HG02678 (cell line): ENCODE measurements around the gene ITGAE.
"Not testable (repeated sequence)": the region's sequence is repeated elsewhere in the genome, so short reads cannot be mapped to it uniquely, and the experiment has no call there.

Experiments
- ATAC-seq: cut with Tn5 transposase; IDR thresholded peaks from one replicate; pipeline ENCODE4 v1.9.1; 2021; ENCODE audit warnings: mild to moderate bottlenecking, moderate library complexity; ENCODE audit not compliant: unreplicated experiment

Gene ITGAE

DNA sequence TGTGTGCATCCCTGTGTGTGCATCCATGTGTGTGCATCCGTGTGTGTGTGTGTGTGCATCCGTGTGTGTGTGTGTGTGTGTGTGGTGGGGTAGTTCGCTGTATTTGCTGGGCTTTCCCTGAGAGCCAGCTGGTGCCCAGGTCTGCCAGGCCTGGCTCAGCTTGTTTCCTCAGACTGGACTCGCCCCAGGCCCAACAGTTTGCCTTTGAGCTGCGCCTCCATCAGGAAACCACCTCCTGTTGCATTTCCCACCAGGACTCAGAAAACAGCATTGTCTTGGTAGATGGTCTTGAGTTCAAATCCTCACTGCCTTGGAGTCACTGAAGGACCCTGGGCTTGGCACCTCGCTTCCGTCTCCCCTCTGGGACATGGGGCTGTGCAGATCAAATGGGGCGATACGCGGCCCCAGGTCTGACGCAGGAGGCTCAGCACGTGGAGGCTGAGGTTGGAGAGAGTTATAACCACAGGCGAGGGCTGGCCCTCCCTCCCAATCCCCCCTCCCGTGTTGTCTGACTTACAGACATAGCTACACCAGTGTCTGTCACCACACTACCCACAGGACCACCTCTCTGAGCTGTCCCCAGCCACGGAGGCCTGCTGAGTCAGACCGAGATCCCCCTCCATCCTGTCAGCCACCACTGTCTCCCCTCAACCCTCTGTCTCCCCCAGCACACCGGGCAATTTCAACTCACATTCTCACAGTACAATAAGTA, 4.7 kb downstream of the ITGAE start:
- peak; percentile 73 for ATAC-seq

- no peak for ATAC-seq
Observed at GRCh38 chr17:3795390-3796102, 5.4 kb downstream of the ITGAE start.

DNA sequence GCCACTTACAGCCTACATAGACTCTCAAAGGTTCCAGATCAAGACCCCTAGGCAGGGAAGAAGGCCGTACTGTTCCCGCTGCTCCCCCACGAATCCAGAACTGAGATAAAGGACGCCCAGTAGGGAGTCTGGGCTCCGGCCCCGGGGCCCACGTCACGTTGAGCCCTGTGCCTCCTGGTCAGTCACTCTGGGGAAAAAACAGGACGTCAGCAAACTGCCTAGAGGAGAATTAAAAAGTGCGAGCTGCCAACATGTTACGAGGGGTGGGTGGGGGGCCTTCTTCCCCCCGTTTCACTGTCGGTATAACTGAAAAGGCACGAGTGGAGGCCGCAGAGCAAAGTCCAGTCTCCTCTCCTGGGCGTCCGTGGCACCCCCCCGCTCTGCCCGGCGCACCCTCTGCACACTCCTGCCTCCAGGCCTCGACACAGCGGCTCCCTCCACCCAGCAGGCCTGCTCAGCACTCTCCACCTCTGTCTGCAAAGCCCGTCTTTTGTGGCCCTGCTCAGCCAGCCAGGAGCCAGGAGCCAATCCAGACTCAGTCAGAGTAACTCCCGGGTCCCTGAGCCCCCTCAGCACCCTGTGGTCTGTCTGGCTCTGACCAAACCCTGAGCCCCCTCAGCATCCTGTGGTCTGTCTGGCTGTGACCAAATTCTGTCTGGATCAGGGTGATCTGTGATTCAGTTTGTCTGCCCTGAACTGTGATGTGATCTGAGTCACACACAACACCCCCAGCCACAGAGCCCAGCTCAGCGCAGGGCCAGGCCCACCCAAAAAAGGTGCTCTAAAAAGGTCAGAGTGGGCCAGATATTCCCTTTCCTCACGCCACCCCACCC, 6.2 kb downstream of the ITGAE start:
- ATAC-seq = no peak

GRCh38 chr17:3794152-3794551, 6.8 kb downstream of the ITGAE start:
- not testable (repeated sequence) for ATAC-seq

- ATAC-seq = not testable (repeated sequence)
Observed at GRCh38 chr17:3793258-3793657, 7.7 kb downstream of the ITGAE start.

DNA sequence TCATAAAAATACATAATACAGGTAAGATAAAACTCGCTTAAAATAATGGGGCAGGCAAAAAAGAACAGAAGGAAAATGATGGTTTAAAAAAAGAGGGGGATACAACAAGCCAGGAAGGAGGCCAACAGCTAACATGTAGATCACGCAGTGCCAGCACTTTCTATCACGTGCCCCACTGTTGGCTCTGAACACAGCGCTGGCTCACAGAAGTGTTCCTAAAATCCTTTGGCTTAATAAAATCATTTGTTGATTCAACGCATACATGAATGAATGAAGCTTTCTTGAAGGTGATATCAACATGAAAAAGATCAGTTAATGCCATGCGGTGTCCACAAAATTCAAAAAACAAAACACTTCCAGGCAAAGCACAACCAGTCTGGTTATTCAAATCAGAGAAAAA, 8.5 kb downstream of the ITGAE start:
- ATAC-seq = no peak

- ATAC-seq = no peak
Observed at GRCh38 chr17:3788200-3788599, 12.8 kb downstream of the ITGAE start.

GRCh38 chr17:3785323-3785722, 15.7 kb downstream of the ITGAE start:
- ATAC-seq = not testable (repeated sequence)

GRCh38 chr17:3782751-3783150, 18.2 kb downstream of the ITGAE start:
- no peak for ATAC-seq

- ATAC-seq = no peak
Observed at GRCh38 chr17:3780986-3781385, 20.0 kb downstream of the ITGAE start.

DNA sequence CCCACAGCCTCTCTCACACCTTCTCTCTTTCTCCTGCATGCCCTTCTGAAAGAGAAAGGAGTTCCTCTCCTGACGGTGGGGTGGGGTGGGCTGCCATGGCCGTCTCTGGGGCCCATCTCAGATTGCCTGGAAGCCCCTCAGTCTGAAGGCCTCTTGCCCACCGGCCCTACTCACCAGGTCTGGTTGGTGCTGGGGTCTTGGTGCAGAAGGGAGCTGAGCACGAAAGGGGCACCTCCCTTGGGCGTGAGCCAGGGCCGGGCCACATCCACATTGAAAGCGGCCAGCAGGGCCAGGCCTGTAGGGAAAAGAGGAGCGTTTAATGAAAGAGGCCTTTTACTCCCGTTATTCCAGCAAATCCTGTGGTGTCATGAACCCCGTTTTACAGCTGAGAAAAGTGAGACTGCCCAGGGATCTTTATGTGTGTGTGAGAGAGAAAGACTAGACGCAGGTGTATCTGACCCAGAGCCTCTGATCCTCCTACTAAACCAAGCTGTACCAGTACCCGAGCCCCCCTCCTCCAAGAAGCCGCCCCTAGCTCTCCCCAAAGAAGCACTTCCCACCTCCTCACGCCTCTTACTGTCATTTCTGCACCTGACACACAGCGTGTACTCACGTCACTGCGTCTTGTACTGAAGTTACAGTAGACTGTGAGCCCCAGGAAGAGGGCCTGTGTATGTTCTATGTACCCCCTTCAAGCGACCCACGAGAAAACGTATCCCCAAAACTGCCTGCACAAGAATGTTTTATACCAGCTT, 23.4 kb downstream of the ITGAE start:
- no peak for ATAC-seq

DNA sequence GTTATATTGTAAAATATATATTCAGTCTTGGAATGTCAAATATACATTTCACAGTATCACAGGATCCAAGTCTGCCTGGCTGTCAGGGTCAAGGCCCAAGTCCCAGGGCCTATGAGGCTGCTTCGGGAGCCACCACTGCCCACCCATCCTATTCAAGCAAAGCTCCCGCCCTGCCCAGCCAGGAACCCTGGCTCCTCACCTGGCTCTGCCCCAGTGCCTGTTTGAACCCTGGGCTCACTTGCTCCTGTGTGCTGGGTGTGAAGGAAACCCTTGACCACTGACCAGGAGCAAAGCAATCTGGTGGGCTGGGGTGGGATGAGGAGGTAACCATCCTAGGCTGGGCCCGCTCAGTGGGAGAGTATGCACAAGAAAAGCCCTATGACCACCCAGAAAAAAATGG, 27.0 kb downstream of the ITGAE start:
- ATAC-seq = no peak

DNA sequence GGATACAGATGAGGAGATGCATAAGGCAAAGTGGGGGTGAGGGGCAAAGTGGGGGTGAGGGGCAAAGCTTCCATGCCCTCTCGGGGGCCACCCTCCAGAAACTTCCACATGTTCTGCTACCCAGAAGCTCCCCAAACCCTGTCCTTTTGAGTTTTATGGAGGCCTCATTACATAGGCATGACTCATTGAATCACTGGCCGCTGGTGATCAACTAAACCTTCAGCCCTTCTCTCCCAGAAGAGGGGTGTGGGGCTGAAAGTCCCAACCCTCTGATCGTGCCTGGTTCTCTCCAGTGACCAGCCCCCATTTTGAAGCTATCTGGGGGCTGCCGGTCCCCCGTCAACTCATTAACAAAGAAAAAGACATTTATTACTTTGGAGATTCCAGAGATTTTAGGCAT, 27.5 kb downstream of the ITGAE start:
- no peak for ATAC-seq

DNA sequence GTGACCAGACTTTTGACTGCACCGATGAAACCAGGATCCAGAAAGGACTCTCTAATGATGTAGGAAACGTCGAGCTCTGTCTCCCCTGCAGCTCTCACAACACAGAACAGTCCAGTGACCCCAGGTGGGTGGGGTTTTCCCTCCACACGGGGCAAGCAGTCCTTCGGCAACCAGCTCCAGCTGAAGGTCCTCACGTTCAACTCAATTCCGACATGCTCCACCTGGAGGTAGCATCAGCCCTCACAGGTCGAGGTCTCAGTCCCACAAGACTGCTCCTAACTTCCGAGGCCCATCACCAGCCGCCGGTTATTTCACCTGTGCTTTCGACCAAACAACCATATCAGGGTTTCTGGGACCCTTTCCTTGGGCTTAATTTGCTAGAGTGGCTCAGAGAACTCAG, 28.2 kb downstream of the ITGAE start:
- ATAC-seq = no peak

- ATAC-seq = no peak
Observed at GRCh38 chr17:3771140-3771539, 29.8 kb downstream of the ITGAE start.

GRCh38 chr17:3770466-3770865, 30.5 kb downstream of the ITGAE start:
- ATAC-seq = no peak

DNA sequence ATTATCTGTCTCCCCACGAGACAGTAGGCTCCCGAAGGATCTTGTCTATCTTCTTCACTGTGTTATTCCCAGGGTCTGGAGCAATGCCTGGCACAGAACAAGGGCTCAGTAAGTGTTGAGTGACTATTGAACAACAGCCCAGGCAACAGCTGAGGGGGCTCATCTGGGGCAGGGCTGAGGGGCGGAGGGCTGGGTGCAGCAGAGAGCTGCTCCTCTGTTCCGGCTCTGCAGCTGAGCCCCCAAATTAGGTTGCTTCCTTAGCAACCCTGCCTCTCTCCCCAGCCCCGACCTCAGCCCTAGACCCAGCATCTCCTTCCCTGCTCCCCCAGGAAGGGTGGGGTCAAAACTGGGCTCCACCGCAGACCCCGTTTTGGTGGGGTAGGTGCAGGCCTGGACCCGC, 32.2 kb downstream of the ITGAE start:
- ATAC-seq = no peak

DNA sequence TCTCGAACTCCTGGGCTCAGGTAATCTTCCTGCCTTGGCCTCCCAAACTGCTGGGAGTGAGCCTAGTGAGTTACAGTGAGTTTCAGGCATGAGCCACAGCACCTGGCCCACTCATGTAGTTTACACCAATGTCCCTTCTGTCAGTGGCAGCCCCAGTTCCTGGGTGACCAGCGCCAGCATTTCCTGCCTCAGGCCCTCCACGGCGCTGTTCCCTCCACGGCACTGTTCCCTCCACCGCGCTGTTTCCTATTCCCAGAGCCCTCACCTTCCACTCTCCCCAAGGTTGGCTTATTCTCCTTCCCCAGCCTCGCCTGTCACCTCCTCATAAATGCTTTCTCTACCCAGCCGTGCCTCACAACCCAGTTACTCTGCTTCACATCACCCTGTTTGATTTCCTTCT, 32.6 kb downstream of the ITGAE start:
- ATAC-seq = no peak

DNA sequence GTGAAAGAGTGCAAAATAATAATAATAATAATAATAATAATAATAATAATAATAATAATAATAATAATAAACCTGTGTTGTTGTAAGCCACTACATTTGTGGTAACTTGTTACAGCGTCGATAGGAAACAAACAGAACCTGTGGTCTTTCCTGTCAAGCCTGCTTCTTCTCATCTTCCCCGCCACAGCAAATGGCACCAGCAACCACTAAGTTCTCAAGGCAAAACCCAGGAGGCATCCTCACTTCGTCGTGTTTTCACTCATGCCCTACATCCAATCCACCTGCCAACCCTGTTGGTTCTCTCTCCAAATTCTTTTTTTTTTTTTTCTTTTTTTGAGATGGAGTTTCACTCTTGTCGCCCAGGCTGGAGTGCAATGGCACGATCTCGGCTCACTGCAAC, 34.2 kb downstream of the ITGAE start:
- no peak for ATAC-seq

- ATAC-seq = no peak
Observed at GRCh38 chr17:3765981-3766380, 35.0 kb downstream of the ITGAE start.

DNA sequence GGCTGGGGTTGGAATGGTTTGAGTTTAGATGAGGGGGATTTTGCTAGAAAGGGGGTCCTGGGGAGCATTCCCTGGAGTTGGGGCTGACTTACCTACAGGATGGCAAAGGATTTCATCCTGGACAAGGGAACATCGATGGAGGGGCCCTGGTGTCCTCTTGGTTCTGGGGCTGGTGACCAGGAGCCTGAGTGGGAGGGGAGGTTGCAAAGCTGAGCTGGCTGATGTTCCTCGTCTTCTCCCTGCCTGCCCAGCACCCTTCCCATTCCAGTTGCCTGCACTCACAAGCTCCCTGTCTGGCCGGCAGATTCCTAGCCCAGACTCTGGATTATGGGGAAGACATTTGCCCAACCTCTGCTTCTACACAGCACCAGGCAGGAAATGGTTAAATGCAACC, 37.2 kb downstream of the ITGAE start:
- no peak for ATAC-seq
